Cardiac septum (tissue), 1 donor: ENCODE measurements around the gene DECR2. TPM values are rescaled to one million over a fixed set of nuclear protein-coding genes. Genes with fewer than 3 reads are reported as not detected.
"Not testable (repeated sequence)": the region's sequence is repeated elsewhere in the genome, so short reads cannot be mapped to it uniquely, and the experiment has no call there.

Experiments used
- DNase-seq: peaks from one replicate; pipeline ENCODE4 v3.0.0-alpha.2; 2020; ENCODE audit warnings: low spot score
- intact Hi-C: fragments of 100-400 bp; cut with DNase I; formaldehyde crosslinking; loops from one replicate; pipeline ENCODE4 v1.14.0; 2022
- long read RNA-seq: library from polyadenylated mRNA; unstranded; transcript quantifications from one replicate; pipeline ENCODE4 v2.0.0, GENCODE V29; 2021
- total RNA-seq: library from RNA; stranded (reverse); fragmentation: NEBNext Ultra II Directional; extraction: Animal tissue kit (Norgen Biotek cat#: 25700); gene quantifications from one replicate; pipeline ENCODE4 v1.2.1, GENCODE V29; 2021
- donor health status: DM: no; HTN: no; CAD: no.

DECR2 gene
- total RNA-seq = 11.6 TPM
- long read RNA-seq, transcript DECR2-201 (9 exons, 1,615 nt) = major isoform, 37 of 57 reads
- long read RNA-seq, partial matches to known transcripts = 8 of 57 reads
- long read RNA-seq, other reads (novel, unspliced or antisense) = 12 of 57 reads

- intact Hi-C loops = loop anchor here (2.0 kb wide), 1 partner anchor 23 kb away; the partner anchor contains the start of gene RAB11FIP3
- DNase-seq = peak; percentile 99
Observed at GRCh38 chr16:401468-402348, at the start of gene DECR2. Gene DECR2 (plus strand): TSS chr16:401885. CDS start chr16:401964, 79 bp downstream.

GRCh38 chr16:352547-353403, 48.9 kb upstream of the DECR2 start, which contains the start of gene AXIN1:
Gene AXIN1 (minus strand): TSS chr16:352723. CDS start chr16:347025, 5,698 bp downstream.
- intact Hi-C loops = loop anchor here (2.0 kb wide), 1 partner anchor 124 kb away; the partner anchor contains the start of gene LUC7L

GRCh38 chr16:353404-354290, 48.0 kb upstream of the DECR2 start:
- DNase-seq = no peak
- intact Hi-C loops = loop anchor here (2.0 kb wide), 1 partner anchor 125 kb away; the partner anchor contains the start of gene LUC7L

More at GRCh38 chr16:352547-353403, 48.9 kb upstream of the DECR2 start, which contains the start of gene AXIN1:
- peak; percentile 99 for DNase-seq

GRCh38 chr16:354291-354881, 47.3 kb upstream of the DECR2 start:
- intact Hi-C loops = no loop called here
- DNase-seq = no peak

GRCh38 chr16:354971-355461, 46.7 kb upstream of the DECR2 start:
- DNase-seq = no peak
- intact Hi-C loops = no loop called here

- intact Hi-C loops = no loop called here
- no peak for DNase-seq
Observed at GRCh38 chr16:356741-357140, 44.9 kb upstream of the DECR2 start.

- intact Hi-C loops = no loop called here
- no peak for DNase-seq
Observed at GRCh38 chr16:359067-359763, 42.5 kb upstream of the DECR2 start.

- no peak for DNase-seq
- intact Hi-C loops = no loop called here
Observed at GRCh38 chr16:359871-360697, 41.6 kb upstream of the DECR2 start.

GRCh38 chr16:360698-361336, 40.9 kb upstream of the DECR2 start:
- no peak for DNase-seq
- intact Hi-C loops = no loop called here

- DNase-seq = no peak
- intact Hi-C loops = no loop called here
Observed at GRCh38 chr16:361341-361871, 40.3 kb upstream of the DECR2 start.

GRCh38 chr16:361872-362701, 39.6 kb upstream of the DECR2 start:
- intact Hi-C loops = loop anchor here (1.0 kb wide), 1 partner anchor 255 kb away; no protein-coding TSS in a partner anchor
- peak; percentile 90 for DNase-seq

GRCh38 chr16:362702-362999, 39.0 kb upstream of the DECR2 start:
- intact Hi-C loops = loop anchor here (1.0 kb wide), 1 partner anchor 255 kb away; no protein-coding TSS in a partner anchor

GRCh38 chr16:363110-363765, 38.4 kb upstream of the DECR2 start:
- no peak for DNase-seq
- intact Hi-C loops = no loop called here

More at GRCh38 chr16:362702-362999, 39.0 kb upstream of the DECR2 start:
- not testable (repeated sequence) for DNase-seq

GRCh38 chr16:363766-364490, 37.8 kb upstream of the DECR2 start:
- DNase-seq = no peak
- intact Hi-C loops = no loop called here
